ENCODE results near the gene ANKRD63. TPM values are rescaled to one million over a fixed set of nuclear protein-coding genes. Genes with fewer than 3 reads are reported as not detected.

ANKRD63 gene
- total RNA-seq, 1 experiment from 2014 or later: not detected

- POLR2A ChIA-PET: interaction anchor here (1.1 to 1.5 kb wide), 2 partner anchors 10 to 36 kb away, joined by 3 to 5 read pairs; no protein-coding TSS in a partner anchor
- Mint-ChIP-seq H3K36me3 (ENCODE audit: insufficient read depth, unreplicated experiment) (no peaks in the 10 kb centered on the region), H3K27me3 (ENCODE audit: insufficient read depth, unreplicated experiment) (peaks cover 13% of the 10 kb centered on the region), H3K9me3 (ENCODE audit: unreplicated experiment) (peaks cover 7% of the 10 kb centered on the region), H3K4me3 (ENCODE audit: unreplicated experiment) (no peak overlapping the region), H3K27ac (ENCODE audit: low read depth, unreplicated experiment) (no peak overlapping the region), H3K4me1 (ENCODE audit: insufficient read depth, unreplicated experiment) (no peaks in the 10 kb centered on the region)
- DNase-seq (ENCODE audit: unreplicated experiment): no peak
- intact Hi-C loops (cut with micrococcal nuclease): no loop called here
- TF ChIP-seq CTCF (IDR thresholded peaks at IDR 0.05; ENCODE audit: unreplicated experiment): no peak
- CTCF ChIA-PET: interaction anchor here (1.3 to 2.8 kb wide), 4 partner anchors 13 to 86 kb away, joined by 3 to 12 read pairs (median 6); no protein-coding TSS in a partner anchor
- BruUV-seq (replicated peaks): no TSS peak
Observed at GRCh38 chr15:40303576-40303975, 20.7 kb upstream of the ANKRD63 start.

- peak; percentile 47 for DNase-seq (ENCODE audit: unreplicated experiment)
- Mint-ChIP-seq H3K27ac (ENCODE audit: low read depth, unreplicated experiment) (no peak overlapping the region), H3K4me1 (ENCODE audit: insufficient read depth, unreplicated experiment) (no peaks in the 10 kb centered on the region), H3K27me3 (ENCODE audit: insufficient read depth, unreplicated experiment) (peaks cover 13% of the 10 kb centered on the region), H3K36me3 (ENCODE audit: insufficient read depth, unreplicated experiment) (no peaks in the 10 kb centered on the region), H3K4me3 (ENCODE audit: unreplicated experiment) (no peak overlapping the region), H3K9me3 (ENCODE audit: unreplicated experiment) (peaks cover 7% of the 10 kb centered on the region)
- no peak for TF ChIP-seq CTCF (IDR thresholded peaks at IDR 0.05; ENCODE audit: unreplicated experiment)
- ChIA-PET CTCF (interaction anchor here (1.3 to 2.8 kb wide), 4 partner anchors 12 to 85 kb away, joined by 3 to 12 read pairs (median 6); no protein-coding TSS in a partner anchor), POLR2A (interaction anchor here (1.1 to 1.5 kb wide), 3 partner anchors 10 to 37 kb away, joined by 3 to 5 read pairs (median 4); no protein-coding TSS in a partner anchor)
- BruUV-seq (replicated peaks): no TSS peak
- intact Hi-C loops (cut with micrococcal nuclease): no loop called here
Observed at GRCh38 chr15:40302981-40303380, 20.1 kb upstream of the ANKRD63 start.

- H3K27me3 Mint-ChIP-seq (ENCODE audit: insufficient read depth, unreplicated experiment): peaks cover 13% of the 10 kb centered on the region
- H3K27ac Mint-ChIP-seq (ENCODE audit: low read depth, unreplicated experiment): no peak overlapping the region
- POLR2A ChIA-PET: interaction anchor here (1.1 to 1.5 kb wide), 4 partner anchors 8 to 37 kb away, joined by 3 to 5 read pairs (median 4); no protein-coding TSS in a partner anchor
- no peak overlapping the region for H3K4me3 Mint-ChIP-seq (ENCODE audit: unreplicated experiment)
- CTCF ChIA-PET: interaction anchor here (1.3 to 2.8 kb wide), 4 partner anchors 12 to 85 kb away, joined by 3 to 12 read pairs (median 6); no protein-coding TSS in a partner anchor
- intact Hi-C loops (cut with micrococcal nuclease): no loop called here
- H3K36me3 Mint-ChIP-seq (ENCODE audit: insufficient read depth, unreplicated experiment): no peaks in the 10 kb centered on the region
- BruUV-seq (replicated peaks): no TSS peak
- no peaks in the 10 kb centered on the region for H3K4me1 Mint-ChIP-seq (ENCODE audit: insufficient read depth, unreplicated experiment)
- peaks cover 7% of the 10 kb centered on the region for H3K9me3 Mint-ChIP-seq (ENCODE audit: unreplicated experiment)
- TF ChIP-seq CTCF (IDR thresholded peaks at IDR 0.05; ENCODE audit: unreplicated experiment): no peak
- DNase-seq (ENCODE audit: unreplicated experiment): no peak
Observed at GRCh38 chr15:40302288-40302886, 19.5 kb upstream of the ANKRD63 start.

GRCh38 chr15:40301467-40302179 lies 18.8 kb upstream of the ANKRD63 start:
- CTCF ChIA-PET: interaction anchor here (0.8 to 2.8 kb wide), 3 partner anchors 8 to 27 kb away, joined by 3 to 12 read pairs (median 4); no protein-coding TSS in a partner anchor
- peaks cover 16% of the 10 kb centered on the region for H3K27me3 Mint-ChIP-seq (ENCODE audit: insufficient read depth, unreplicated experiment)
- H3K9me3 Mint-ChIP-seq (ENCODE audit: unreplicated experiment): peaks cover 7% of the 10 kb centered on the region
- POLR2A ChIA-PET: interaction anchor here (1.2 to 1.4 kb wide), 2 partner anchors 9 kb away, joined by 3 to 4 read pairs; no protein-coding TSS in a partner anchor
- DNase-seq (ENCODE audit: unreplicated experiment): no peak
- H3K27ac Mint-ChIP-seq (ENCODE audit: low read depth, unreplicated experiment): no peak overlapping the region
- intact Hi-C loops (cut with micrococcal nuclease): no loop called here
- BruUV-seq (replicated peaks): no TSS peak
- no peak for TF ChIP-seq CTCF (IDR thresholded peaks at IDR 0.05; ENCODE audit: unreplicated experiment)
- no peak overlapping the region for H3K4me3 Mint-ChIP-seq (ENCODE audit: unreplicated experiment)
- no peaks in the 10 kb centered on the region for H3K36me3 Mint-ChIP-seq (ENCODE audit: insufficient read depth, unreplicated experiment)
- H3K4me1 Mint-ChIP-seq (ENCODE audit: insufficient read depth, unreplicated experiment): no peaks in the 10 kb centered on the region
